ENCODE measurements around the gene THAP11.

GRCh38 chr16:67804853-67805542 lies 37.1 kb upstream of the THAP11 start:
- TF ChIP-seq RAD21 (IDR thresholded peaks at IDR 0.05; ENCODE audit: low read depth) (no peak), CREB1 (IDR thresholded peaks at IDR 0.05; ENCODE audit: low read depth) (no peak), USF1 (IDR thresholded peaks at IDR 0.05) (no peak), CEBPB (IDR thresholded peaks at IDR 0.05) (no peak), MAX (IDR thresholded peaks at IDR 0.05) (no peak), TCF12 (IDR thresholded peaks at IDR 0.05; ENCODE audit: low read depth) (no peak), EP300 (IDR thresholded peaks at IDR 0.05; ENCODE audit: borderline replicate concordance) (no peak), YY1 (IDR thresholded peaks at IDR 0.05; ENCODE audit: low read depth) (no peak), FOXM1 (IDR thresholded peaks at IDR 0.05; ENCODE audit: borderline replicate concordance, low read depth) (no peak), REST (IDR thresholded peaks at IDR 0.05; ENCODE audit: low read depth) (no peak), TAF1 (IDR thresholded peaks at IDR 0.05; ENCODE audit: low read depth) (no peak), TEAD4 (IDR thresholded peaks at IDR 0.05) (no peak), EGR1 (IDR thresholded peaks at IDR 0.05) (no peak)
